ENCODE measurements around the gene IL22RA2. TPM values are rescaled to one million over a fixed set of nuclear protein-coding genes. Genes with fewer than 3 reads are reported as not detected.

The IL22RA2 gene
- total and polyA plus RNA-seq, 4 donors, result 0.05 TPM; not detected in 3

GRCh38 chr6:137146206-137146605, 27.2 kb downstream of the IL22RA2 start:
- Histone ChIP-seq H3K4me3 (ENCODE audit: low read depth in 1 of 3, low read length in 3 of 3) (no peak overlapping the region), H3K9ac (ENCODE audit: low read depth in 1 of 2, low read length in 2 of 2) (no peak overlapping the region), H3K4me1 (ENCODE audit: control insufficient read depth in 4 of 4, insufficient read depth in 4 of 4, low read length in 3 of 4) (peaks cover 0 to 5% (median 2%) of the 10 kb centered on the region in 4 donors), H3K27ac (ENCODE audit: low read depth in 1 of 2, low read length in 2 of 2) (no peak overlapping the region), H3K36me3 (ENCODE audit: control insufficient read depth in 4 of 4, insufficient read depth in 3 of 4, low read depth in 1 of 4, low read length in 3 of 4) (no peaks in the 10 kb centered on the region), H3K9me3 (ENCODE audit: control insufficient read depth in 4 of 4, low read length in 3 of 4) (no peaks in the 10 kb centered on the region), H3K27me3 (ENCODE audit: control insufficient read depth in 4 of 4, insufficient read depth in 4 of 4, low read length in 3 of 4) (no peaks in the 10 kb centered on the region)
- DNase-seq (ENCODE audit: low spot score), result no peak
- TF ChIP-seq, protein P1, sequence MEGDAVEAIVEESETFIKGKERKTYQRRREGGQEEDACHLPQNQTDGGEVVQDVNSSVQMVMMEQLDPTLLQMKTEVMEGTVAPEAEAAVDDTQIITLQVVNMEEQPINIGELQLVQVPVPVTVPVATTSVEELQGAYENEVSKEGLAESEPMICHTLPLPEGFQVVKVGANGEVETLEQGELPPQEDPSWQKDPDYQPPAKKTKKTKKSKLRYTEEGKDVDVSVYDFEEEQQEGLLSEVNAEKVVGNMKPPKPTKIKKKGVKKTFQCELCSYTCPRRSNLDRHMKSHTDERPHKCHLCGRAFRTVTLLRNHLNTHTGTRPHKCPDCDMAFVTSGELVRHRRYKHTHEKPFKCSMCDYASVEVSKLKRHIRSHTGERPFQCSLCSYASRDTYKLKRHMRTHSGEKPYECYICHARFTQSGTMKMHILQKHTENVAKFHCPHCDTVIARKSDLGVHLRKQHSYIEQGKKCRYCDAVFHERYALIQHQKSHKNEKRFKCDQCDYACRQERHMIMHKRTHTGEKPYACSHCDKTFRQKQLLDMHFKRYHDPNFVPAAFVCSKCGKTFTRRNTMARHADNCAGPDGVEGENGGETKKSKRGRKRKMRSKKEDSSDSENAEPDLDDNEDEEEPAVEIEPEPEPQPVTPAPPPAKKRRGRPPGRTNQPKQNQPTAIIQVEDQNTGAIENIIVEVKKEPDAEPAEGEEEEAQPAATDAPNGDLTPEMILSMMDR (IDR thresholded peaks at IDR 0.05; ENCODE audit: low read depth, low read length, missing input control), result no peak
- TF ChIP-seq JUND (IDR thresholded peaks at IDR 0.05), result no peak
- TF ChIP-seq HNF4G (IDR thresholded peaks at IDR 0.05), result no peak
- TF ChIP-seq FOXA2 (IDR thresholded peaks at IDR 0.05), result no peak
- no peak for TF ChIP-seq NR2F2 (IDR thresholded peaks at IDR 0.05)
- TF ChIP-seq EGR1 (IDR thresholded peaks at IDR 0.05; ENCODE audit: low read depth in 2 of 2), result no peak
- TF ChIP-seq YY1 (IDR thresholded peaks at IDR 0.05), result no peak
- no peak for TF ChIP-seq REST (IDR thresholded peaks at IDR 0.05)
- TF ChIP-seq TAF1 (conservative IDR thresholded peaks at IDR 0.05), result no peak
- TF ChIP-seq RXRA (IDR thresholded peaks at IDR 0.05), result no peak
- no peak for TF ChIP-seq SP1 (IDR thresholded peaks at IDR 0.05)
- TF ChIP-seq GABPA (IDR thresholded peaks at IDR 0.05 in 1 of 2, conservative IDR thresholded peaks at IDR 0.05 in 1 of 2), result no peak
- WGBS, result 92% methylated on average over 4 of the region's 4 CpGs

DNA sequence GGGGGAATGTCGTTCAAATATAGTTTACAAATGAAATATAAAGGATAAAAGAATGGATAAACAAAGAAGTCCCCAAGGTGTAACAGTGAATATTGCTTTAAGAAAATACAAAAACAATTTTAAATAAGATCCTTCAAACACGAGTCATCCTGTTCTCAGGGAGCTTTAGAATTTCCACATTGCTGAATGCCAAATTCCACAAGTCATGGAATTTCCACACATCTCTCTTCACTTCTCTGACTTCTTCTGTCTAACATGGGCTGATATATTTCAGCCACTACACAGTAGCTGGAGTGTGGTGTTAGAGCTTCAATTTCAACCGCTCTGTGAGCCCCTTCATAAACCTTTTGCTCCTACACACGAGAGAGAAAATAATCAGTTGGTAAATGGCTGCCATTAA, 28.0 kb downstream of the IL22RA2 start:
- no peaks in the 10 kb centered on the region for H3K36me3 ChIP-seq (ENCODE audit: control insufficient read depth in 4 of 4, insufficient read depth in 3 of 4, low read depth in 1 of 4, low read length in 3 of 4)
- H3K4me1 ChIP-seq (ENCODE audit: control insufficient read depth in 4 of 4, insufficient read depth in 4 of 4, low read length in 3 of 4), result peaks cover 0 to 5% (median 2%) of the 10 kb centered on the region in 4 donors
- no peak overlapping the region for H3K27ac ChIP-seq (ENCODE audit: low read depth in 1 of 2, low read length in 2 of 2)
- TF ChIP-seq FOXA1 (IDR thresholded peaks at IDR 0.05) (no peak), EGR1 (IDR thresholded peaks at IDR 0.05; ENCODE audit: low read depth in 2 of 2) (no peak)
- WGBS, result 88% methylated on average over 4 of the region's 4 CpGs
- H3K9ac ChIP-seq (ENCODE audit: low read depth in 1 of 2, low read length in 2 of 2), result no peak overlapping the region
- no peaks in the 10 kb centered on the region for H3K27me3 ChIP-seq (ENCODE audit: control insufficient read depth in 4 of 4, insufficient read depth in 4 of 4, low read length in 3 of 4)
- no peak for DNase-seq (ENCODE audit: low spot score)
- H3K9me3 ChIP-seq (ENCODE audit: control insufficient read depth in 4 of 4, low read length in 3 of 4), result no peaks in the 10 kb centered on the region
- no peak overlapping the region for H3K4me3 ChIP-seq (ENCODE audit: low read depth in 1 of 3, low read length in 3 of 3)

GRCh38 chr6:137136065-137136464, 37.4 kb downstream of the IL22RA2 start:
- Histone ChIP-seq H3K4me3 (ENCODE audit: low read depth in 1 of 3, low read length in 3 of 3) (no peak overlapping the region), H3K36me3 (ENCODE audit: control insufficient read depth in 4 of 4, insufficient read depth in 3 of 4, low read depth in 1 of 4, low read length in 3 of 4) (no peaks in the 10 kb centered on the region), H3K27ac (ENCODE audit: low read depth in 1 of 2, low read length in 2 of 2) (no peak overlapping the region), H3K9me3 (ENCODE audit: control insufficient read depth in 4 of 4, low read length in 3 of 4) (peaks cover 0 to 8% (median under 1%) of the 10 kb centered on the region in 4 donors), H3K4me1 (ENCODE audit: control insufficient read depth in 4 of 4, insufficient read depth in 4 of 4, low read length in 3 of 4) (no peaks in the 10 kb centered on the region), H3K9ac (ENCODE audit: low read depth in 1 of 2, low read length in 2 of 2) (no peak overlapping the region), H3K27me3 (ENCODE audit: control insufficient read depth in 4 of 4, insufficient read depth in 4 of 4, low read length in 3 of 4) (peaks cover 0 to 5% (median 0%) of the 10 kb centered on the region in 4 donors)
- WGBS, result 69% methylated on average over 1 of the region's 1 CpG
- TF ChIP-seq RAD21 (IDR thresholded peaks at IDR 0.05) (peak; percentile 31 to 41), TAF1 (conservative IDR thresholded peaks at IDR 0.05) (no peak)
- no peak for DNase-seq (ENCODE audit: low spot score)
